ENCODE measurements around the gene C4orf17.
A peak's percentile ranks its signal among the peaks of the same experiment; 100 is the strongest.

Gene C4orf17

GRCh38 chr4:99563310-99564186 lies 52.7 kb downstream of the C4orf17 start, which contains the start of gene TRMT10A:
Gene TRMT10A (minus strand): TSS chr4:99564039. CDS start chr4:99559338, 4,701 bp downstream.
- Histone ChIP-seq H3K27me3 (ENCODE audit: insufficient read depth, low read length, poor library complexity, severe bottlenecking) (peaks cover 42% of the 10 kb centered on the region), H3K79me2 (ENCODE audit: insufficient read depth, low read length) (no peaks in the 10 kb centered on the region; the same call in 1 of the 2 replicates), H3K9ac (ENCODE audit: low read depth, low read length, poor library complexity, severe bottlenecking) (peak within 1 kb of the TSS; percentile 78), H3K36me3 (ENCODE audit: insufficient read depth, low read length) (no peaks in the 10 kb centered on the region), H3K9me2 (replicated peaks; ENCODE audit: low read depth, low read length) (no peaks in the 10 kb centered on the region), H3K4me3 (ENCODE audit: low read length, poor library complexity, severe bottlenecking) (peak within 1 kb of the TSS; percentile 79), H3K4me1 (ENCODE audit: insufficient read depth, low read length, poor library complexity, severe bottlenecking) (no peaks in the 10 kb centered on the region), H3F3A (ENCODE audit: low read depth) (no peaks in the 10 kb centered on the region), H3K9me3 (ENCODE audit: insufficient read depth, low read depth, low read length) (no peaks in the 10 kb centered on the region), H2AFZ (ENCODE audit: low read length) (peak within 1 kb of the TSS; percentile 90), H3K4me2 (ENCODE audit: low read depth, low read length, poor library complexity, severe bottlenecking) (peak within 1 kb of the TSS; percentile 92), H4K20me1 (ENCODE audit: insufficient read depth, low read length, poor library complexity, severe bottlenecking) (no peaks in the 10 kb centered on the region)
- no peak for TF ChIP-seq EZH2phosphoT487 (IDR thresholded peaks at IDR 0.05; ENCODE audit: borderline replicate concordance)
- TF ChIP-seq CTCF (conservative IDR thresholded peaks at IDR 0.05; ENCODE audit: low read length), result peak; percentile 19; the same call in 1 of the 2 replicates

GRCh38 chr4:99564921-99565320 lies 54.1 kb downstream of the C4orf17 start:
- peaks cover 53% of the 10 kb centered on the region for H3K27me3 ChIP-seq (ENCODE audit: insufficient read depth, low read length, poor library complexity, severe bottlenecking)
- no peaks in the 10 kb centered on the region for H4K20me1 ChIP-seq (ENCODE audit: insufficient read depth, low read length, poor library complexity, severe bottlenecking)
- no peaks in the 10 kb centered on the region; the same call in 1 of the 2 replicates for H3K79me2 ChIP-seq (ENCODE audit: insufficient read depth, low read length)
- H3K9me2 ChIP-seq (replicated peaks; ENCODE audit: low read depth, low read length), result no peaks in the 10 kb centered on the region
- no peaks in the 10 kb centered on the region for H3K36me3 ChIP-seq (ENCODE audit: insufficient read depth, low read length)
- H3K4me1 ChIP-seq (ENCODE audit: insufficient read depth, low read length, poor library complexity, severe bottlenecking), result no peaks in the 10 kb centered on the region
- no peaks in the 10 kb centered on the region for H3F3A ChIP-seq (ENCODE audit: low read depth)
- no peaks in the 10 kb centered on the region for H3K9me3 ChIP-seq (ENCODE audit: insufficient read depth, low read depth, low read length)
- TF ChIP-seq CTCF (conservative IDR thresholded peaks at IDR 0.05; ENCODE audit: low read length) (no peak), EZH2phosphoT487 (IDR thresholded peaks at IDR 0.05; ENCODE audit: borderline replicate concordance) (no peak)
- H3K4me2 ChIP-seq (ENCODE audit: low read depth, low read length, poor library complexity, severe bottlenecking), result no peak overlapping the region
- H3K4me3 ChIP-seq (ENCODE audit: low read length, poor library complexity, severe bottlenecking), result no peak overlapping the region
- no peak overlapping the region for H3K9ac ChIP-seq (ENCODE audit: low read depth, low read length, poor library complexity, severe bottlenecking)
- H2AFZ ChIP-seq (ENCODE audit: low read length), result no peak overlapping the region

GRCh38 chr4:99571883-99572282 lies 61.1 kb downstream of the C4orf17 start:
- Histone ChIP-seq H3K27me3 (ENCODE audit: insufficient read depth, low read length, poor library complexity, severe bottlenecking) (peaks cover 76% of the 10 kb centered on the region), H3F3A (ENCODE audit: low read depth) (no peaks in the 10 kb centered on the region), H3K9ac (ENCODE audit: low read depth, low read length, poor library complexity, severe bottlenecking) (no peak overlapping the region), H3K79me2 (ENCODE audit: insufficient read depth, low read length) (no peaks in the 10 kb centered on the region), H3K36me3 (ENCODE audit: insufficient read depth, low read length) (no peaks in the 10 kb centered on the region), H3K4me3 (ENCODE audit: low read length, poor library complexity, severe bottlenecking) (no peak overlapping the region), H4K20me1 (ENCODE audit: insufficient read depth, low read length, poor library complexity, severe bottlenecking) (no peaks in the 10 kb centered on the region), H3K9me2 (replicated peaks; ENCODE audit: low read depth, low read length) (no peaks in the 10 kb centered on the region), H3K9me3 (ENCODE audit: insufficient read depth, low read depth, low read length) (no peaks in the 10 kb centered on the region), H2AFZ (ENCODE audit: low read length) (no peak overlapping the region), H3K4me2 (ENCODE audit: low read depth, low read length, poor library complexity, severe bottlenecking) (no peak overlapping the region), H3K4me1 (ENCODE audit: insufficient read depth, low read length, poor library complexity, severe bottlenecking) (no peaks in the 10 kb centered on the region)
- TF ChIP-seq CTCF (conservative IDR thresholded peaks at IDR 0.05; ENCODE audit: low read length) (no peak), EZH2phosphoT487 (IDR thresholded peaks at IDR 0.05; ENCODE audit: borderline replicate concordance) (no peak)
